Measurements from ENCODE around the gene ISCA2.

The ISCA2 gene

DNA sequence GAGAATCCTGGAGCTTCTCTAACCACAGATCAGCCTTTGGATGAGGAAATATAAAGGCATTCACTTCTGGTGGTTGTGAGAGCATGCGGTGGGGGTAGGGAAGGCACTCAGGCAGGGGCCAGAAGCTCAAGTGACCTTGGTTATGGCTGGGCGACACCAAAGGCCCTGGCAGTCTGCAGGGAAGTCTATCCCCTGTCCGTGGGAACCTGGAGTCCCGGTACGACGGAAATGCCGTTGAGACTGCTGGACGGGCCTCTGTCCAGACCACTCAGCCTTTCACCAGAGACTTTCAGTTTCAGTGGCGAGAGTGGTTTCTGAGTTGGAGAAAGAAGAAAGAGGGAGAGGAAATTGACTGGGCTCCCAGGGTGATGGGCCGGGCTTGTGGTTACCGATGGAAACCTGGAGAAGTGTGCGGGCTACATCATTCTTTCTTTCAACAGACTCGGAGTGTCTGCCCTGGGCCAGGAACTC is 20.9 kb downstream of the ISCA2 start:
- Histone ChIP-seq H3K27me3 (no peaks in the 10 kb centered on the region), H3K4me1 (no peaks in the 10 kb centered on the region), H3K4me3 (ENCODE audit: low read depth, low read length) (no peak overlapping the region), H3K36me3 (no peaks in the 10 kb centered on the region), H3K9me3 (no peaks in the 10 kb centered on the region)
- TF ChIP-seq, protein P1, sequence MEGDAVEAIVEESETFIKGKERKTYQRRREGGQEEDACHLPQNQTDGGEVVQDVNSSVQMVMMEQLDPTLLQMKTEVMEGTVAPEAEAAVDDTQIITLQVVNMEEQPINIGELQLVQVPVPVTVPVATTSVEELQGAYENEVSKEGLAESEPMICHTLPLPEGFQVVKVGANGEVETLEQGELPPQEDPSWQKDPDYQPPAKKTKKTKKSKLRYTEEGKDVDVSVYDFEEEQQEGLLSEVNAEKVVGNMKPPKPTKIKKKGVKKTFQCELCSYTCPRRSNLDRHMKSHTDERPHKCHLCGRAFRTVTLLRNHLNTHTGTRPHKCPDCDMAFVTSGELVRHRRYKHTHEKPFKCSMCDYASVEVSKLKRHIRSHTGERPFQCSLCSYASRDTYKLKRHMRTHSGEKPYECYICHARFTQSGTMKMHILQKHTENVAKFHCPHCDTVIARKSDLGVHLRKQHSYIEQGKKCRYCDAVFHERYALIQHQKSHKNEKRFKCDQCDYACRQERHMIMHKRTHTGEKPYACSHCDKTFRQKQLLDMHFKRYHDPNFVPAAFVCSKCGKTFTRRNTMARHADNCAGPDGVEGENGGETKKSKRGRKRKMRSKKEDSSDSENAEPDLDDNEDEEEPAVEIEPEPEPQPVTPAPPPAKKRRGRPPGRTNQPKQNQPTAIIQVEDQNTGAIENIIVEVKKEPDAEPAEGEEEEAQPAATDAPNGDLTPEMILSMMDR (IDR thresholded peaks at IDR 0.05; ENCODE audit: low read depth, low read length) = no peak
- no peak for DNase-seq

DNA sequence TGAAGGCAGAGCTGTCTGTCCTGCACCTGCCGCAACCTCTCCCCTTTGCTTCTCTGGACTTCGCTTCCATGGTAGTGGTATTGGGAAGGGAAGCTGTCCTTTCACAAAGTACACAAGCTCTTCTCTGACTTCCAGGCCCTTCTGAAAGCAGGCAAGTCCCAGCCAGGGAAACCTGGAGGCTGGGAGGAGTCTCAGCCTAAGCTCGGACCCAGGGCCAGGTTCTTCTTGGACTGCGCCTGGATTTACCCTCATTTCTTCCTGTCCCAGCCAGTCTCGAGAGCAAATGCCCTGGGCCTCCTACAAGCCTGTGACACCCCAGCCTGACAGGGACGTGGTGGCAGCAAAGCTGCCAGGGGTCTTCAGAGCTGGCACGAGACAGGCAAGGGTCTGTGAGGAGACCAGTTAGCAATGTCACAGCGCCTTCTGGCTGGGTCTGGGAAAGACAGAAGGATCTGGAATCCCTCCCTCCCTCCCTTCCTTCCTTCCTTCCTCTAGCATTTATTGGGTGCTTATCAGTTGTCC is 22.4 kb downstream of the ISCA2 start:
- no peaks in the 10 kb centered on the region for H3K36me3 ChIP-seq
- no peaks in the 10 kb centered on the region for H3K4me1 ChIP-seq
- H3K9me3 ChIP-seq = no peaks in the 10 kb centered on the region
- H3K4me3 ChIP-seq (ENCODE audit: low read depth, low read length) = no peak overlapping the region
- TF ChIP-seq, protein P1 (IDR thresholded peaks at IDR 0.05; ENCODE audit: low read depth, low read length) = no peak
- H3K27me3 ChIP-seq = no peaks in the 10 kb centered on the region
- DNase-seq = no peak

DNA sequence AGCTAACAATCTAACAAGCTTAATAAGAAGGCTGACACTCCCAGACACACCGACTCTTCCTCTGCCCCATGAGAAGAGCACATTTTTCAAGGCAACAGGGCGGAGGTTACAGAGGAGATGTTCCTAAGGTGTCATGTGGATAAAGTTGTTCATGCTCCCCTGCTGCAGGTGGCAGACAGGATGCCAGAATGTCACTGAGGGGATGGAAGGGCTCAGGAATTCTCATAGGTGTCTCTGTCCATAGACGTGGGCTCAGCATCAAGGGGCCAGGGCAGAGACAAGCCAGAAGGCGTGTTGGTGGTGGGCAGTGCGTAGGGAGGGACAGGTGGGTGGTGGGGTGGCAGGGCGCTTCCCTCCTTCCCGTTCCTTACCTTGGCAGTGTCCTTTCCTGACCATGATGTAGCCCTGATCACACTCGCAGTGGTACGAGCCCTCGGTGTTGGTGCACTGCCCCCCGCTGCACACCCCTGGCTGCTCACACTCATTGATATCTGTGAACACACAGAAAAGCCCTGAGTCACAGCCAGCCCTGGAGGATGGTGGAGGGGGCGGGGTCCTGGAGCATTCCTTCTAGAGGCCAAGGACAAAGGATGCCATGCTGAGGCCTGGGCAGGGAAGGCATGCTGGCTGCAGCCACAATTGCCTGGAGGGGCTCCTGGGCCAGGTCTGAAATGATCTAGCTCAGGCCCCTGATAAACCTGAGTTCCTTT is 23.0 kb downstream of the ISCA2 start:
- DNase-seq = no peak
- Histone ChIP-seq H3K27me3 (no peaks in the 10 kb centered on the region), H3K9me3 (no peaks in the 10 kb centered on the region), H3K4me1 (no peaks in the 10 kb centered on the region), H3K4me3 (ENCODE audit: low read depth, low read length) (no peak overlapping the region), H3K36me3 (no peaks in the 10 kb centered on the region)
- TF ChIP-seq, protein P1 (IDR thresholded peaks at IDR 0.05; ENCODE audit: low read depth, low read length) = no peak

DNA sequence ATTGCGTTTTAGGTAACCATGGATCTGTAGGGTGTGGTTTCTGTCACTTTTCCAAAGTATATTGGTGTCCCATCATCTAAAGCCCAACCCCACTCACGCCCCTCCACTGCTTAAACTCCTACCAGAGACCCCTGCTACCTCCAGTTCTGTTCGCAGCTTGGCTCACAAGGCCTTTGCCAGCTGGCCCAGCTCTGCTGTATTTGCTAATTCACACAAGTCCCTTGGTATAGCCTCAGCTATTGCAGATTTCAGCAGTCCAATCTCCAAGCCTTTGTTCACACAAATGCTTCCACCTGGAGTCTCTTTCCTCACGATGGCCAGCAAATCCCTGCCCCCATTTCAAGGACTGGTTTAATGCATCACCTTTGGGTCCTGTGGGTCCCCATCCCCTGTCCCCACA is 24.2 kb downstream of the ISCA2 start:
- no peak for DNase-seq
- Histone ChIP-seq H3K36me3 (no peaks in the 10 kb centered on the region), H3K4me1 (no peaks in the 10 kb centered on the region), H3K27me3 (no peaks in the 10 kb centered on the region), H3K9me3 (no peaks in the 10 kb centered on the region), H3K4me3 (ENCODE audit: low read depth, low read length) (no peak overlapping the region)
- TF ChIP-seq, protein P1 (IDR thresholded peaks at IDR 0.05; ENCODE audit: low read depth, low read length) = no peak

DNA sequence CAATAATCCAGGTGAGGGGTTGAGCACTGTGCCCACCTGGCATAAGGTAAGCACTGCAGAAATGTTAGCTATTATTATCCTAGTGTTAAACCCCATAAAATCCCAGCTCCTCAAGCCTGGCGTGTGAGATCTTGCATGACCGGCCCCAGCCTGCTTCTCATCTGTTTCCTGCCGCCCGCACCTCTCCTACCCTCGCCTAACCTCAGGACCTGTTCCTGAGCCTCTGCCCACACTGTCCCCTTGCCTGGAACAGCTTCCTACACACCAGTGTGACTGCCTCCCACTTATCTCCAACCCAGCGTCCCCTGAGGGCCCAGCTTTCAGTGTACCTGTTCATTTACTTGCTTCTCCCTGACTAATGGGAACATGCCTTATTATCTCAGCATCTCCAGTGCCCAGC is 24.7 kb downstream of the ISCA2 start:
- no peaks in the 10 kb centered on the region for H3K4me1 ChIP-seq
- no peaks in the 10 kb centered on the region for H3K9me3 ChIP-seq
- H3K27me3 ChIP-seq = no peaks in the 10 kb centered on the region
- H3K4me3 ChIP-seq (ENCODE audit: low read depth, low read length) = no peak overlapping the region
- DNase-seq = no peak
- TF ChIP-seq, protein P1 (IDR thresholded peaks at IDR 0.05; ENCODE audit: low read depth, low read length) = no peak
- H3K36me3 ChIP-seq = no peaks in the 10 kb centered on the region

Data from BE2C (cell line).